ENCODE measurements around the gene SOX6. TPM values are rescaled to one million over a fixed set of nuclear protein-coding genes. Genes with fewer than 3 reads are reported as not detected.

Gene SOX6
- total RNA-seq, 2 experiments from 2014 or later = 0.13 TPM; not detected in 1

DNA sequence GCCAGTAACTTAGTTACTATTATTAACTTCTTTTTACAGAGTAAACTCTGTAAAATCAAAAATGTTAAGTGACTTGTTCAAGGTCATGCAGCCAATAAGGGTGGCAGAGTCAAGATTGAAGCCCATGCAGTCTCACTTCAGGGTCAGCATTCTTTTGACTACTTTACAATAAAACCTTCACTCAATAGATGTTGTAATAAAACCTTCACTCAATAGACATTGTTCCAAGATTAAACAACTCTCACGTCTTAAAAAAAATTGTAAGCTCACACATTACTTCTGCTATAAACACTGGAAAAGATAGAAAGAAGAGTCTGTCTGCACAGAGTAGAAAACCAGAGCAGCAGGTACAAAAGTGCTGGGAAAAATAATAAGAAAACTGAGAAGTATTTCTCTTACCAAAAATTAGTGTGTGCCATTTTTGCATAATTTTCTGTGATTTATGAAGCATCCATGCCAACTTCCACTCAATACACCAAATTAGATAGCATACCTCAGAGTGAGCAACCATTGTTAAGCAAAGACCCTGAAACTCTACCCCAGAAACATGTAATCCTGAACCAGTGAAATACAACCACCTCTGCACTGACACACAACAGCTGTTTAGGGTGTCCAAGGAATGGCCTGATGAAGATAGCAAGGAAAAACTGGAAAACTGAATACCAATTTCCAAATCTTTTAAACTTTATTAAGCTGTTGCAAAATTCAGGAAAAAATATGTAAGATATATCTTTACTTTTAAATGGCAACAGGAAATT is 4.9 kb upstream of the SOX6 start:
- Histone ChIP-seq H3K9me3 (ENCODE audit: low read length) (no peaks in the 10 kb centered on the region), H3K79me2 (ENCODE audit: insufficient read depth, low read depth, low read length) (no peaks in the 10 kb centered on the region), H3K4me1 (ENCODE audit: insufficient read depth, low read length, poor library complexity, severe bottlenecking) (no peaks in the 10 kb centered on the region), H2AFZ (ENCODE audit: low read length) (no peak overlapping the region), H3K27ac (ENCODE audit: low read depth, low read length, poor library complexity, severe bottlenecking) (no peak overlapping the region), H4K20me1 (ENCODE audit: insufficient read depth, low read length) (no peaks in the 10 kb centered on the region), H3K9me2 (ENCODE audit: insufficient read depth, low read length) (no peaks in the 10 kb centered on the region), H3K36me3 (ENCODE audit: insufficient read depth, low read length) (no peaks in the 10 kb centered on the region), H3K4me3 (ENCODE audit: low read depth, low read length, poor library complexity, severe bottlenecking) (no peak overlapping the region), H3K4me2 (ENCODE audit: low read length) (no peak overlapping the region)
- TF ChIP-seq EZH2phosphoT487 (IDR thresholded peaks at IDR 0.05; ENCODE audit: borderline replicate concordance, low read depth, low read length) (no peak), CTCF (conservative IDR thresholded peaks at IDR 0.05; ENCODE audit: low read length) (no peak)
- CTCF ChIA-PET (ENCODE audit: unreplicated experiment) = no interaction called here
- POLR2A ChIA-PET = interaction anchor here (0.9 kb wide), 1 partner anchor 22 kb away, joined by 3 read pairs; no protein-coding TSS in a partner anchor
- no TSS peak for BruUV-seq (replicated peaks)
- intact Hi-C loops (cut with micrococcal nuclease; ENCODE audit: unreplicated experiment) = no loop called here
- DNase-seq (ENCODE audit: low spot score) = no peak

DNA sequence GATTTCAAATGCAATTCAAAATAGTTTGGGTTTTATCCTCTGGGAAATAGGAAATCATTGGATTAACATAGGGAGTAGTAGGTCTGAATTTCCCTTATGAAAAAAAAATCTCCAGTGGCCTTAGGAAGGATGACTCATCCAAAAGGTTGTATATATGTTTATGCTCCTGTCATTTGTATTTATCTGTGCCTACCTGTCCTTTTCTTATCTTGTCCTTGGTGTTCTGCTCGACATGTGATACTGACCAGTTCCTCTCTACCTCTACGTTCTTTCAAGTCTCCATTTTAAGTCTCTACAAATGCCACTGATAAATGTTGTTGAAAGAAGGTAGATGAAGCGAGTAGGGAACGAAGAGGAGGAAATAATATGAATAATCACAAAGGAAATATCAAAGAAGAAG is 3.0 kb upstream of the SOX6 start:
- intact Hi-C loops (cut with micrococcal nuclease; ENCODE audit: unreplicated experiment) = no loop called here
- H3K9me2 ChIP-seq (ENCODE audit: insufficient read depth, low read length) = no peaks in the 10 kb centered on the region
- H3K4me1 ChIP-seq (ENCODE audit: insufficient read depth, low read length, poor library complexity, severe bottlenecking) = no peaks in the 10 kb centered on the region
- H3K4me2 ChIP-seq (ENCODE audit: low read length) = no peak overlapping the region
- no TSS peak for BruUV-seq (replicated peaks)
- no peak for DNase-seq (ENCODE audit: low spot score)
- H3K79me2 ChIP-seq (ENCODE audit: insufficient read depth, low read depth, low read length) = no peaks in the 10 kb centered on the region
- H2AFZ ChIP-seq (ENCODE audit: low read length) = no peak overlapping the region
- no peaks in the 10 kb centered on the region for H3K36me3 ChIP-seq (ENCODE audit: insufficient read depth, low read length)
- no peaks in the 10 kb centered on the region for H3K9me3 ChIP-seq (ENCODE audit: low read length)
- no peaks in the 10 kb centered on the region for H4K20me1 ChIP-seq (ENCODE audit: insufficient read depth, low read length)
- no peak for TF ChIP-seq EZH2phosphoT487 (IDR thresholded peaks at IDR 0.05; ENCODE audit: borderline replicate concordance, low read depth, low read length)
- TF ChIP-seq CTCF (conservative IDR thresholded peaks at IDR 0.05; ENCODE audit: low read length) = no peak
- ChIA-PET POLR2A (interaction anchor here (1.0 kb wide), 1 partner anchor 11 kb away, joined by 3 read pairs; no protein-coding TSS in a partner anchor), CTCF (ENCODE audit: unreplicated experiment) (no interaction called here)
- H3K4me3 ChIP-seq (ENCODE audit: low read depth, low read length, poor library complexity, severe bottlenecking) = no peak overlapping the region
- no peak overlapping the region for H3K27ac ChIP-seq (ENCODE audit: low read depth, low read length, poor library complexity, severe bottlenecking)

GRCh38 chr11:16358726-16359125 is 2.4 kb upstream of the SOX6 start:
- H4K20me1 ChIP-seq (ENCODE audit: insufficient read depth, low read length) = no peaks in the 10 kb centered on the region
- BruUV-seq (replicated peaks) = no TSS peak
- POLR2A ChIA-PET = no interaction called here
- no peaks in the 10 kb centered on the region for H3K79me2 ChIP-seq (ENCODE audit: insufficient read depth, low read depth, low read length)
- DNase-seq (ENCODE audit: low spot score) = no peak
- CTCF ChIA-PET (ENCODE audit: unreplicated experiment) = no interaction called here
- intact Hi-C loops (cut with micrococcal nuclease; ENCODE audit: unreplicated experiment) = no loop called here
- H3K9me3 ChIP-seq (ENCODE audit: low read length) = no peaks in the 10 kb centered on the region
- no peak overlapping the region for H2AFZ ChIP-seq (ENCODE audit: low read length)
- no peaks in the 10 kb centered on the region for H3K4me1 ChIP-seq (ENCODE audit: insufficient read depth, low read length, poor library complexity, severe bottlenecking)
- no peaks in the 10 kb centered on the region for H3K9me2 ChIP-seq (ENCODE audit: insufficient read depth, low read length)
- H3K4me2 ChIP-seq (ENCODE audit: low read length) = no peak overlapping the region
- no peak overlapping the region for H3K4me3 ChIP-seq (ENCODE audit: low read depth, low read length, poor library complexity, severe bottlenecking)
- no peaks in the 10 kb centered on the region for H3K36me3 ChIP-seq (ENCODE audit: insufficient read depth, low read length)
- TF ChIP-seq CTCF (conservative IDR thresholded peaks at IDR 0.05; ENCODE audit: low read length) (no peak), EZH2phosphoT487 (IDR thresholded peaks at IDR 0.05; ENCODE audit: borderline replicate concordance, low read depth, low read length) (no peak)
- H3K27ac ChIP-seq (ENCODE audit: low read depth, low read length, poor library complexity, severe bottlenecking) = no peak overlapping the region

Measured in OCI-LY7 (cell line).